Measurements from ENCODE around the gene DOCK1. TPM values are rescaled to one million over a fixed set of nuclear protein-coding genes. Genes with fewer than 3 reads are reported as not detected.

DOCK1 gene
- total and polyA plus RNA-seq, 2 donors from 2014 or later = 15.8 to 81.7 TPM

- FAIRE-seq = no peak
- intact Hi-C loops (cut with DNase I) = no loop called here
- TF ChIP-seq CTCF (IDR thresholded peaks at IDR 0.05; ENCODE audit: borderline replicate concordance, extremely low read depth, insufficient read depth) = no peak
Observed at GRCh38 chr10:127398140-127398970, 493.1 kb downstream of the DOCK1 start.

GRCh38 chr10:127398971-127399365, 493.7 kb downstream of the DOCK1 start:
- no peaks in the 10 kb centered on the region for H3K27me3 ChIP-seq (ENCODE audit: control insufficient read depth, insufficient read depth, low read length)
- DNase-seq = no peak
- intact Hi-C loops (cut with DNase I) = no loop called here
- TF ChIP-seq CTCF (IDR thresholded peaks at IDR 0.05; ENCODE audit: borderline replicate concordance, extremely low read depth, insufficient read depth) = no peak
- no peak overlapping the region for H3K4me3 ChIP-seq (ENCODE audit: low read length in 3 of 3)
- H3K4me1 ChIP-seq (ENCODE audit: control insufficient read depth in 2 of 3, insufficient read depth in 2 of 3, low read depth in 1 of 3, low read length in 3 of 3) = no peaks in the 10 kb centered on the region
- H3K27ac ChIP-seq (ENCODE audit: low read depth in 2 of 2, low read length in 2 of 2) = no peak overlapping the region
- H3K9ac ChIP-seq (ENCODE audit: low read length in 3 of 3) = no peak overlapping the region
- peaks cover 0 to 7% (median 0%) of the 10 kb centered on the region in 3 donors for H3K36me3 ChIP-seq (ENCODE audit: control insufficient read depth in 2 of 3, insufficient read depth in 3 of 3, low read length in 3 of 3)
- FAIRE-seq = no peak
- peaks cover 0 to 4% (median 0%) of the 10 kb centered on the region in 3 donors for H3K9me3 ChIP-seq (ENCODE audit: control insufficient read depth in 2 of 3, insufficient read depth in 1 of 3, low read length in 3 of 3)

More at GRCh38 chr10:127398140-127398970, 493.1 kb downstream of the DOCK1 start:
- Histone ChIP-seq H3K36me3 (ENCODE audit: control insufficient read depth in 2 of 3, insufficient read depth in 3 of 3, low read length in 3 of 3) (peaks cover 0 to 7% (median 0%) of the 10 kb centered on the region in 3 donors), H3K9me3 (ENCODE audit: control insufficient read depth in 2 of 3, insufficient read depth in 1 of 3, low read length in 3 of 3) (peaks cover 0 to 4% (median 0%) of the 10 kb centered on the region in 3 donors), H3K4me1 (ENCODE audit: control insufficient read depth in 2 of 3, insufficient read depth in 2 of 3, low read depth in 1 of 3, low read length in 3 of 3) (no peaks in the 10 kb centered on the region), H3K27ac (ENCODE audit: low read depth in 2 of 2, low read length in 2 of 2) (no peak overlapping the region), H3K9ac (ENCODE audit: low read length in 3 of 3) (no peak overlapping the region), H3K4me3 (ENCODE audit: low read length in 3 of 3) (no peak overlapping the region), H3K27me3 (ENCODE audit: control insufficient read depth, insufficient read depth, low read length) (no peaks in the 10 kb centered on the region)
- peak in 1 of 5 donors; percentile 23 for DNase-seq

- no peak for TF ChIP-seq CTCF (IDR thresholded peaks at IDR 0.05; ENCODE audit: borderline replicate concordance, extremely low read depth, insufficient read depth)
- Histone ChIP-seq H3K27ac (ENCODE audit: low read depth in 2 of 2, low read length in 2 of 2) (no peak overlapping the region), H3K9me3 (ENCODE audit: control insufficient read depth in 2 of 3, insufficient read depth in 1 of 3, low read length in 3 of 3) (peaks cover 0 to 4% (median 0%) of the 10 kb centered on the region in 3 donors), H3K4me1 (ENCODE audit: control insufficient read depth in 2 of 3, insufficient read depth in 2 of 3, low read depth in 1 of 3, low read length in 3 of 3) (no peaks in the 10 kb centered on the region), H3K9ac (ENCODE audit: low read length in 3 of 3) (no peak overlapping the region), H3K36me3 (ENCODE audit: control insufficient read depth in 2 of 3, insufficient read depth in 3 of 3, low read length in 3 of 3) (peaks cover 0 to 7% (median 0%) of the 10 kb centered on the region in 3 donors), H3K4me3 (ENCODE audit: low read length in 3 of 3) (no peak overlapping the region), H3K27me3 (ENCODE audit: control insufficient read depth, insufficient read depth, low read length) (no peaks in the 10 kb centered on the region)
- DNase-seq (peak in 2 of 5 donors; percentile 4 to 19), FAIRE-seq (no peak)
- intact Hi-C loops (cut with DNase I) = no loop called here
Observed at GRCh38 chr10:127399668-127400067, 494.4 kb downstream of the DOCK1 start.
